ENCODE measurements around the gene TUNAR.

- TF ChIP-seq, protein P1, sequence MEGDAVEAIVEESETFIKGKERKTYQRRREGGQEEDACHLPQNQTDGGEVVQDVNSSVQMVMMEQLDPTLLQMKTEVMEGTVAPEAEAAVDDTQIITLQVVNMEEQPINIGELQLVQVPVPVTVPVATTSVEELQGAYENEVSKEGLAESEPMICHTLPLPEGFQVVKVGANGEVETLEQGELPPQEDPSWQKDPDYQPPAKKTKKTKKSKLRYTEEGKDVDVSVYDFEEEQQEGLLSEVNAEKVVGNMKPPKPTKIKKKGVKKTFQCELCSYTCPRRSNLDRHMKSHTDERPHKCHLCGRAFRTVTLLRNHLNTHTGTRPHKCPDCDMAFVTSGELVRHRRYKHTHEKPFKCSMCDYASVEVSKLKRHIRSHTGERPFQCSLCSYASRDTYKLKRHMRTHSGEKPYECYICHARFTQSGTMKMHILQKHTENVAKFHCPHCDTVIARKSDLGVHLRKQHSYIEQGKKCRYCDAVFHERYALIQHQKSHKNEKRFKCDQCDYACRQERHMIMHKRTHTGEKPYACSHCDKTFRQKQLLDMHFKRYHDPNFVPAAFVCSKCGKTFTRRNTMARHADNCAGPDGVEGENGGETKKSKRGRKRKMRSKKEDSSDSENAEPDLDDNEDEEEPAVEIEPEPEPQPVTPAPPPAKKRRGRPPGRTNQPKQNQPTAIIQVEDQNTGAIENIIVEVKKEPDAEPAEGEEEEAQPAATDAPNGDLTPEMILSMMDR (IDR thresholded peaks at IDR 0.05): no peak
- no peak for TF ChIP-seq ZFX (IDR thresholded peaks at IDR 0.05; ENCODE audit: borderline replicate concordance)
Observed at GRCh38 chr14:95941897-95942296, 65.3 kb downstream of the TUNAR start.
